ENCODE data around the gene FALEC.
"Not testable (repeated sequence)": the region's sequence is repeated elsewhere in the genome, so short reads cannot be mapped to it uniquely, and the experiment has no call there.

- TF ChIP-seq CTCF, POLR2A (IDR thresholded peaks at IDR 0.05): not testable (repeated sequence)
Measured at GRCh38 chr1:150565240-150565991, 49.9 kb downstream of the FALEC start.

Data from right lobe of liver (tissue), 4 donors.